GM19239 (cell line): Measurements from ENCODE around the gene PCP2.

Source experiments
- DNase-seq: peaks from one replicate; pipeline ENCODE4 v3.0.0; 2011; ENCODE audit warnings: low spot score; ENCODE audit not compliant: insufficient read length
- FAIRE-seq: peaks from 2 replicates; lab custom pipeline; 2011; peaks lifted over from hg19 to GRCh38; lab: Jason Lieb, UNC

The PCP2 gene

GRCh38 chr19:7640803-7641202 is 7.3 kb upstream of the PCP2 start:
- no peak for FAIRE-seq

GRCh38 chr19:7639863-7640348 is 6.4 kb upstream of the PCP2 start:
- FAIRE-seq, result no peak
- DNase-seq, result no peak

More at GRCh38 chr19:7640803-7641202, 7.3 kb upstream of the PCP2 start:
- DNase-seq, result no peak

GRCh38 chr19:7638802-7639465 is 5.4 kb upstream of the PCP2 start:
- FAIRE-seq (no peak), DNase-seq (no peak)

- DNase-seq (no peak), FAIRE-seq (peak; percentile 42)
These were observed 4.1 kb upstream of the PCP2 start for GRCh38 chr19:7637374-7638256.

- DNase-seq, result peak; percentile 97
- peak; percentile 91 for FAIRE-seq
These were observed 3.3 kb upstream of the PCP2 start, which contains the start of gene STXBP2 for GRCh38 chr19:7636691-7637373. Gene STXBP2, plus strand, starts transcription at chr19:7637110. Its CDS starts 40 bp downstream, at chr19:7637150.

GRCh38 chr19:7636317-7636690 is 2.8 kb upstream of the PCP2 start:
- FAIRE-seq (no peak), DNase-seq (no peak)

- no peak for DNase-seq
- FAIRE-seq, result no peak
These were observed 2.2 kb upstream of the PCP2 start for GRCh38 chr19:7635670-7636069.

- no peak for FAIRE-seq
- DNase-seq, result no peak
These were observed 947 bp downstream of the PCP2 start for GRCh38 chr19:7632340-7633203.

- no peak for FAIRE-seq
- DNase-seq, result no peak
These were observed 1.9 kb downstream of the PCP2 start for GRCh38 chr19:7631577-7631976.

GRCh38 chr19:7629347-7630054 is 4.0 kb downstream of the PCP2 start, which contains the start of the genes PET100 and XAB2:
Gene PET100, plus strand, starts transcription at chr19:7629793. Its CDS starts 41 bp downstream, at chr19:7629834.
Gene XAB2, minus strand, starts transcription at chr19:7629545. Its CDS starts 18 bp downstream, at chr19:7629527.
- peak; percentile 100 for FAIRE-seq

GRCh38 chr19:7628589-7629311 is 4.8 kb downstream of the PCP2 start:
- DNase-seq (no peak), FAIRE-seq (peak; percentile 75)

More at GRCh38 chr19:7629347-7630054, 4.0 kb downstream of the PCP2 start, which contains the start of the genes PET100 and XAB2:
- DNase-seq, result peak; percentile 99

- FAIRE-seq, result no peak
- no peak for DNase-seq
These were observed 6.4 kb downstream of the PCP2 start for GRCh38 chr19:7627166-7627565.

GRCh38 chr19:7625763-7626372 is 7.7 kb downstream of the PCP2 start:
- no peak for FAIRE-seq
- no peak for DNase-seq

- DNase-seq (no peak), FAIRE-seq (no peak)
These were observed 8.7 kb downstream of the PCP2 start for GRCh38 chr19:7624810-7625209.

- DNase-seq (no peak), FAIRE-seq (no peak)
These were observed 9.6 kb downstream of the PCP2 start for GRCh38 chr19:7623725-7624603.

- FAIRE-seq (no peak), DNase-seq (no peak)
These were observed 10.4 kb downstream of the PCP2 start for GRCh38 chr19:7622933-7623685.
